Measurements from ENCODE around the gene PRKAG3. TPM values are rescaled to one million over a fixed set of nuclear protein-coding genes. Genes with fewer than 3 reads are reported as not detected.

PRKAG3 gene
- total RNA-seq, 1 experiment from 2014 or later, result not detected

GRCh38 chr2:218788529-218789255 is 42.9 kb downstream of the PRKAG3 start:
- DNase-seq (ENCODE audit: low spot score), result no peak
- ChIA-PET CTCF (no interaction called here), POLR2A (ENCODE audit: low non-redundant PET) (no interaction called here)
- intact Hi-C loops (cut with micrococcal nuclease; ENCODE audit: unreplicated experiment), result no loop called here
- no peak overlapping the region for H3K4me3 ChIP-seq (ENCODE audit: low read depth, low read length, poor library complexity, severe bottlenecking)
- no TSS peak for BruUV-seq (replicated peaks)
- H3K27me3 ChIP-seq (replicated peaks; ENCODE audit: insufficient read depth, low read depth, low read length, poor library complexity), result no peaks in the 10 kb centered on the region
- H3K36me3 ChIP-seq (ENCODE audit: insufficient read depth, low read length, poor library complexity, severe bottlenecking), result no peaks in the 10 kb centered on the region
- TF ChIP-seq CTCF (conservative IDR thresholded peaks at IDR 0.05; ENCODE audit: low read depth, low read length) (no peak), EZH2 (IDR thresholded peaks at IDR 0.05; ENCODE audit: borderline replicate concordance, low read depth, low read length, poor library complexity, severe bottlenecking) (no peak)
- no peaks in the 10 kb centered on the region for H3K4me1 ChIP-seq (ENCODE audit: insufficient read depth, low read length, poor library complexity, severe bottlenecking)
- H3K27ac ChIP-seq (ENCODE audit: low read depth, low read length, poor library complexity, severe bottlenecking), result no peak overlapping the region
- H3K9me3 ChIP-seq (ENCODE audit: low read depth, low read length, poor library complexity, severe bottlenecking), result no peaks in the 10 kb centered on the region

GRCh38 chr2:218786133-218786532 is 45.5 kb downstream of the PRKAG3 start:
- H3K27me3 ChIP-seq (replicated peaks; ENCODE audit: insufficient read depth, low read depth, low read length, poor library complexity), result peaks cover 14% of the 10 kb centered on the region
- TF ChIP-seq CTCF (conservative IDR thresholded peaks at IDR 0.05; ENCODE audit: low read depth, low read length) (no peak), EZH2 (IDR thresholded peaks at IDR 0.05; ENCODE audit: borderline replicate concordance, low read depth, low read length, poor library complexity, severe bottlenecking) (no peak)

GRCh38 chr2:218785103-218785502 is 46.5 kb downstream of the PRKAG3 start:
- TF ChIP-seq CTCF (conservative IDR thresholded peaks at IDR 0.05; ENCODE audit: low read depth, low read length) (no peak), EZH2 (IDR thresholded peaks at IDR 0.05; ENCODE audit: borderline replicate concordance, low read depth, low read length, poor library complexity, severe bottlenecking) (no peak)
- H3K4me3 ChIP-seq (ENCODE audit: low read depth, low read length, poor library complexity, severe bottlenecking), result no peak overlapping the region
- BruUV-seq (replicated peaks), result no TSS peak
- H3K4me1 ChIP-seq (ENCODE audit: insufficient read depth, low read length, poor library complexity, severe bottlenecking), result no peaks in the 10 kb centered on the region
- ChIA-PET POLR2A (ENCODE audit: low non-redundant PET) (no interaction called here), CTCF (no interaction called here)
- H3K27me3 ChIP-seq (replicated peaks; ENCODE audit: insufficient read depth, low read depth, low read length, poor library complexity), result peaks cover 16% of the 10 kb centered on the region
- H3K36me3 ChIP-seq (ENCODE audit: insufficient read depth, low read length, poor library complexity, severe bottlenecking), result no peaks in the 10 kb centered on the region
- DNase-seq (ENCODE audit: low spot score), result no peak
- no peaks in the 10 kb centered on the region for H3K9me3 ChIP-seq (ENCODE audit: low read depth, low read length, poor library complexity, severe bottlenecking)
- intact Hi-C loops (cut with micrococcal nuclease; ENCODE audit: unreplicated experiment), result no loop called here
- H3K27ac ChIP-seq (ENCODE audit: low read depth, low read length, poor library complexity, severe bottlenecking), result no peak overlapping the region

More at GRCh38 chr2:218786133-218786532, 45.5 kb downstream of the PRKAG3 start:
- Histone ChIP-seq H3K27ac (ENCODE audit: low read depth, low read length, poor library complexity, severe bottlenecking) (no peak overlapping the region), H3K4me1 (ENCODE audit: insufficient read depth, low read length, poor library complexity, severe bottlenecking) (no peaks in the 10 kb centered on the region), H3K36me3 (ENCODE audit: insufficient read depth, low read length, poor library complexity, severe bottlenecking) (no peaks in the 10 kb centered on the region), H3K4me3 (ENCODE audit: low read depth, low read length, poor library complexity, severe bottlenecking) (no peak overlapping the region), H3K9me3 (ENCODE audit: low read depth, low read length, poor library complexity, severe bottlenecking) (no peaks in the 10 kb centered on the region)
- intact Hi-C loops (cut with micrococcal nuclease; ENCODE audit: unreplicated experiment), result no loop called here
- ChIA-PET CTCF (no interaction called here), POLR2A (ENCODE audit: low non-redundant PET) (no interaction called here)
- BruUV-seq (replicated peaks), result no TSS peak
- no peak for DNase-seq (ENCODE audit: low spot score)
